Peyer's patch (tissue), 4 donors: ENCODE results near the gene ZNF616. TPM values are rescaled to one million over a fixed set of nuclear protein-coding genes. Genes with fewer than 3 reads are reported as not detected.

Source experiments
- DNase-seq, 3 donors: peaks; one replicate each; pipeline ENCODE4 v3.0.0-alpha.2; 2017 to 2019
- H3K27ac ChIP-seq, 4 donors: fragments of 200-600 bp; sonication (generic); one replicate each; pipeline ENCODE4 v1.5.1; 2016 to 2019
- H3K27me3 ChIP-seq, 2 donors: fragments of 200-600 bp; sonication (generic); one replicate each; pipeline ENCODE4 v1.5.1; 2019
- H3K36me3 ChIP-seq, 3 donors: fragments of 200-600 bp; sonication (generic); one replicate each; pipeline ENCODE4 v1.5.1; 2016 to 2019
- H3K4me1 ChIP-seq, 4 donors: fragments of 200-600 bp; sonication (generic); one replicate each; pipeline ENCODE4 v1.5.1; 2016 to 2019
- H3K4me3 ChIP-seq, 4 donors: fragments of 200-600 bp; sonication (generic); 1 replicate in 3 of 4; 2 replicates in 1 of 4; pipeline ENCODE4 v1.5.1; 2016 to 2019; ENCODE audit warnings: mild to moderate bottlenecking in 1 of 4
- H3K9me3 ChIP-seq, 4 donors: fragments of 200-600 bp; sonication (generic); one replicate each; pipeline ENCODE4 v1.5.1; 2016 to 2019; ENCODE audit warnings: mild to moderate bottlenecking in 1 of 4
- POLR2A ChIP-seq, 2 donors: fragments of 450-650 bp; IDR thresholded peaks; one replicate each; pipeline ENCODE4 v1.5.1; 2017; ENCODE audit warnings: antibody characterized with exemption in 2 of 2, mild to moderate bottlenecking in 2 of 2, moderate library complexity in 2 of 2
- total RNA-seq, 4 donors: library from RNA; depleted of rRNA; stranded (reverse); fragments of >200 nt; gene quantifications; one replicate each; pipeline ENCODE4 v1.1.0, GENCODE V29; 2016
- TF ChIP-seq, protein P1 (sequence below), 6 experiments: fragments of 450-650 bp in 4 of 6; fragments of 200-600 bp in 2 of 6; sonication (generic) in 1 of 6; IDR thresholded peaks; one replicate each; pipeline ENCODE4 v1.5.1; 2017 to 2019; ENCODE audit warnings: antibody characterized with exemption in 6 of 6, mild to moderate bottlenecking in 3 of 6, moderate library complexity in 1 of 6

The ZNF616 gene
- total RNA-seq, result 1 to 10 TPM; 4.9 to 9.9 (median 5.3) TPM

GRCh38 chr19:52139252-52140031, at the start of gene ZNF616:
ZNF616 (minus strand) TSS chr19:52139938; CDS start chr19:52130512, 9,426 bp downstream.
- DNase-seq, result peak; percentile 89 to 99 (median 98)
- Histone ChIP-seq H3K27ac (peak within 1 kb of the TSS; percentile 88 to 98 (median 89)), H3K27me3 (no peaks in the 10 kb centered on the region), H3K36me3 (no peaks in the 10 kb centered on the region), H3K4me1 (peaks cover 0 to 16% (median 4%) of the 10 kb centered on the region in 4 donors), H3K9me3 (peaks cover 0 to 4% (median 0%) of the 10 kb centered on the region in 4 donors), H3K4me3 (peak within 1 kb of the TSS; percentile 73 to 77 (median 76))
- TF ChIP-seq POLR2A (IDR thresholded peaks at IDR 0.05), result peak; percentile 60 to 70
- TF ChIP-seq, protein P1, sequence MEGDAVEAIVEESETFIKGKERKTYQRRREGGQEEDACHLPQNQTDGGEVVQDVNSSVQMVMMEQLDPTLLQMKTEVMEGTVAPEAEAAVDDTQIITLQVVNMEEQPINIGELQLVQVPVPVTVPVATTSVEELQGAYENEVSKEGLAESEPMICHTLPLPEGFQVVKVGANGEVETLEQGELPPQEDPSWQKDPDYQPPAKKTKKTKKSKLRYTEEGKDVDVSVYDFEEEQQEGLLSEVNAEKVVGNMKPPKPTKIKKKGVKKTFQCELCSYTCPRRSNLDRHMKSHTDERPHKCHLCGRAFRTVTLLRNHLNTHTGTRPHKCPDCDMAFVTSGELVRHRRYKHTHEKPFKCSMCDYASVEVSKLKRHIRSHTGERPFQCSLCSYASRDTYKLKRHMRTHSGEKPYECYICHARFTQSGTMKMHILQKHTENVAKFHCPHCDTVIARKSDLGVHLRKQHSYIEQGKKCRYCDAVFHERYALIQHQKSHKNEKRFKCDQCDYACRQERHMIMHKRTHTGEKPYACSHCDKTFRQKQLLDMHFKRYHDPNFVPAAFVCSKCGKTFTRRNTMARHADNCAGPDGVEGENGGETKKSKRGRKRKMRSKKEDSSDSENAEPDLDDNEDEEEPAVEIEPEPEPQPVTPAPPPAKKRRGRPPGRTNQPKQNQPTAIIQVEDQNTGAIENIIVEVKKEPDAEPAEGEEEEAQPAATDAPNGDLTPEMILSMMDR (IDR thresholded peaks at IDR 0.05), result peak; percentile 59 to 86 (median 78)

DNA sequence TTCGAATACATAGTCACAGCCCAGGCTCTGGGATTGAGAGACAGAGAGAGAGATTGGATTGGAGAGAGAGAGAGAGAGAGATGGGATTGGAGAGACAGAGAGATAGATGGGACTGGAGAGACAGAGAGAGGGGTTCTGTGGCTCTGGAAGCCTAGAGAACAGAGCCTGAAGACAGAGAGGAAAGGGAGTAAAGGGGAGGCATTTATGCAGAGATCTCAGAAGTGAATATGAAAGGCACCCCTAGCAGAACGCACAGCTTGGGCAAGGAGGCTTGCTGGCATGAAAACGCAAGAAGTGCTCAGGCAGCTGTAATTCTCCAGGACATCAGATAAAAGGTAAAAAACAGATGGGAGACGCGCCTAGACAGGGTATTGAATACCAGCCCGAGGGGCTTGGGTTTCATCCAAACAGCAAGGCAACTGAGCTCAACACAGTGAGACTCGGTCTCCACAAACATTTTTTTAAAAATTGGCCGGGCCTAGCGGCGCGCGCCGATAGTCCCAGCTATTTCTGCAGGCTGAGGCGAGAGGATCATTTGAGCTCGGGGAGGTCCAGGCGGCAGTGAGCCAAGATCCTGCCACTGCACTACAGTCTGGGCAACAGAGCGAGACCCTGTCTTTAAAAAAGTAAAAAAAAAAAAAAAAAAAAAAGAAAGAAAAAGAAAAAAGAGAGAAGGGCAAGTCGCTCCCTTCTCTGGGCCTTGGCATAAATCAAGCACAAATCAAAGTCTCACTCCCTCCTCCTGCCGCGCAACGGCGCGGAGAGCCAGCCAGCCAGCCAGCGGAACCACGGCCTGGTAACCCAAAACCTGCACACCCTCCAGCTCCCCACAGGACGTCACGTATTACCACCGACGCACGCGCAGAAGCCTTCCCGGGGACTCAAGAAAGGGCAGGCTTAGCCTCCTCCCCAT, 49.3 kb upstream of the ZNF616 start:
- peaks cover 0 to 15% (median 0%) of the 10 kb centered on the region in 3 donors for H3K36me3 ChIP-seq
- peak overlapping the region; percentile 34 to 90 (median 66) for H3K4me3 ChIP-seq
- H3K4me1 ChIP-seq, result peaks cover 0 to 38% (median 11%) of the 10 kb centered on the region in 4 donors
- H3K9me3 ChIP-seq, result no peaks in the 10 kb centered on the region
- TF ChIP-seq, protein P1 (IDR thresholded peaks at IDR 0.05), result peak in 3 of 6 experiments; percentile 27 to 29 (median 28)
- TF ChIP-seq POLR2A (IDR thresholded peaks at IDR 0.05), result peak; percentile 1 to 50
- H3K27me3 ChIP-seq, result no peaks in the 10 kb centered on the region
- H3K27ac ChIP-seq, result peak overlapping the region; percentile 81 to 98 (median 92)
- DNase-seq, result peak in 1 of 3 donors; percentile 97

- H3K27ac ChIP-seq, result no peak overlapping the region
- TF ChIP-seq, protein P1 (IDR thresholded peaks at IDR 0.05), result no peak
- TF ChIP-seq POLR2A (IDR thresholded peaks at IDR 0.05), result no peak
- no peak for DNase-seq
- no peaks in the 10 kb centered on the region for H3K27me3 ChIP-seq
- H3K36me3 ChIP-seq, result peaks cover 0 to 3% (median 0%) of the 10 kb centered on the region in 3 donors
- no peaks in the 10 kb centered on the region for H3K9me3 ChIP-seq
- no peak overlapping the region for H3K4me3 ChIP-seq
- H3K4me1 ChIP-seq, result peaks cover 0 to 25% (median 11%) of the 10 kb centered on the region in 4 donors
These were observed 47.7 kb upstream of the ZNF616 start for GRCh38 chr19:52187407-52187806.

GRCh38 chr19:52176574-52176973, 36.8 kb upstream of the ZNF616 start:
- Histone ChIP-seq H3K36me3 (no peaks in the 10 kb centered on the region), H3K9me3 (peaks cover 0 to 2% (median 0%) of the 10 kb centered on the region in 4 donors), H3K27me3 (no peaks in the 10 kb centered on the region), H3K4me1 (no peaks in the 10 kb centered on the region), H3K4me3 (no peak overlapping the region), H3K27ac (no peak overlapping the region)
- TF ChIP-seq, protein P1 (IDR thresholded peaks at IDR 0.05), result no peak
- TF ChIP-seq POLR2A (IDR thresholded peaks at IDR 0.05), result no peak
- DNase-seq, result no peak

DNA sequence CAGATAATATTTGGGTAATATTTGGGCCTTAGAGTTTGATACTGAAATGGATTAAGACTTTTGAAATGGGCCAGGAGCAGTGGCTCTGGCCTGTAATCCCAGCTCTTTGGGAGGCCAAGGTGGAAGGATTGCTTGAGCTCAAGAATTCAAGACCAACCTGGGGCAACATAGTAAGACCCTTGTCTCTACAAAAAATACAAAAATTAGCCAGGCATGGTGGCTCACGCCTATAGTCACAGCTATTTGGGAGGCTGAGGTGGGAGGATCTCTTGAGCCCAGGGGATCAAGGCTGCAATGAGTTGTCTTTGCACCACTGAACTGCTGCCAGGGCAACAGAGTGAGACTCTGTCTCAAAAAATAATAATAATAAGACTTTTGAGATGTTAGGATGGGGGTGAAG, 32.6 kb upstream of the ZNF616 start:
- H3K27me3 ChIP-seq, result no peaks in the 10 kb centered on the region
- H3K27ac ChIP-seq, result peak overlapping the region in 1 of 4 donors; percentile 86
- H3K36me3 ChIP-seq, result peaks cover 0 to 22% (median 0%) of the 10 kb centered on the region in 3 donors
- no peak for DNase-seq
- no peak overlapping the region for H3K4me3 ChIP-seq
- TF ChIP-seq POLR2A (IDR thresholded peaks at IDR 0.05), result no peak
- TF ChIP-seq, protein P1 (IDR thresholded peaks at IDR 0.05), result no peak
- H3K4me1 ChIP-seq, result peaks cover 0 to 9% (median 1%) of the 10 kb centered on the region in 4 donors
- H3K9me3 ChIP-seq, result peaks cover 0 to 2% (median 0%) of the 10 kb centered on the region in 4 donors
